GM10266 (cell line): ENCODE data around the gene ADAMTS18.

Experiments used
- DNase-seq: peaks from one replicate; pipeline ENCODE4 v3.0.0; 2012; ENCODE audit errors: extremely low spot score
- TF ChIP-seq, protein P1 (sequence below): IDR thresholded peaks from 2 replicates; pipeline ENCODE4 v1.5.1; 2012; ENCODE audit warnings: mild to moderate bottlenecking, low read depth; ENCODE audit not compliant: control insufficient read depth, insufficient read depth; ENCODE audit errors: missing control alignments

The ADAMTS18 gene

DNA sequence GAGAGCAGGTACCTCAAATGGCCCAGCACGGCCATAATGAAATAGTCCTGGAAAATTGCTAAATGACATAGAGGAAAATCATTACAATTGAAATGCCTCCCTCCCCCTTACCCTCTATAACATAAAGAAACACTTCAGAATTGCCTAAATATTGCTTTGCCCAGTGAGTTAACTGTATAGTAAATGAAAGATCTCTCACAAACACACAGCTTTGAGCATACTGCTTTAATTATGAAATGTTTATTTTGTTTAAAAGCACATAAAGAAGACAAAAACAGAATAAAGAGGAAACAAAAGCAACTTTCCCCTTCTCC lies 9.3 kb upstream of the ADAMTS18 start:
- no peak for DNase-seq
- TF ChIP-seq, protein P1, sequence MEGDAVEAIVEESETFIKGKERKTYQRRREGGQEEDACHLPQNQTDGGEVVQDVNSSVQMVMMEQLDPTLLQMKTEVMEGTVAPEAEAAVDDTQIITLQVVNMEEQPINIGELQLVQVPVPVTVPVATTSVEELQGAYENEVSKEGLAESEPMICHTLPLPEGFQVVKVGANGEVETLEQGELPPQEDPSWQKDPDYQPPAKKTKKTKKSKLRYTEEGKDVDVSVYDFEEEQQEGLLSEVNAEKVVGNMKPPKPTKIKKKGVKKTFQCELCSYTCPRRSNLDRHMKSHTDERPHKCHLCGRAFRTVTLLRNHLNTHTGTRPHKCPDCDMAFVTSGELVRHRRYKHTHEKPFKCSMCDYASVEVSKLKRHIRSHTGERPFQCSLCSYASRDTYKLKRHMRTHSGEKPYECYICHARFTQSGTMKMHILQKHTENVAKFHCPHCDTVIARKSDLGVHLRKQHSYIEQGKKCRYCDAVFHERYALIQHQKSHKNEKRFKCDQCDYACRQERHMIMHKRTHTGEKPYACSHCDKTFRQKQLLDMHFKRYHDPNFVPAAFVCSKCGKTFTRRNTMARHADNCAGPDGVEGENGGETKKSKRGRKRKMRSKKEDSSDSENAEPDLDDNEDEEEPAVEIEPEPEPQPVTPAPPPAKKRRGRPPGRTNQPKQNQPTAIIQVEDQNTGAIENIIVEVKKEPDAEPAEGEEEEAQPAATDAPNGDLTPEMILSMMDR, result no peak

DNA sequence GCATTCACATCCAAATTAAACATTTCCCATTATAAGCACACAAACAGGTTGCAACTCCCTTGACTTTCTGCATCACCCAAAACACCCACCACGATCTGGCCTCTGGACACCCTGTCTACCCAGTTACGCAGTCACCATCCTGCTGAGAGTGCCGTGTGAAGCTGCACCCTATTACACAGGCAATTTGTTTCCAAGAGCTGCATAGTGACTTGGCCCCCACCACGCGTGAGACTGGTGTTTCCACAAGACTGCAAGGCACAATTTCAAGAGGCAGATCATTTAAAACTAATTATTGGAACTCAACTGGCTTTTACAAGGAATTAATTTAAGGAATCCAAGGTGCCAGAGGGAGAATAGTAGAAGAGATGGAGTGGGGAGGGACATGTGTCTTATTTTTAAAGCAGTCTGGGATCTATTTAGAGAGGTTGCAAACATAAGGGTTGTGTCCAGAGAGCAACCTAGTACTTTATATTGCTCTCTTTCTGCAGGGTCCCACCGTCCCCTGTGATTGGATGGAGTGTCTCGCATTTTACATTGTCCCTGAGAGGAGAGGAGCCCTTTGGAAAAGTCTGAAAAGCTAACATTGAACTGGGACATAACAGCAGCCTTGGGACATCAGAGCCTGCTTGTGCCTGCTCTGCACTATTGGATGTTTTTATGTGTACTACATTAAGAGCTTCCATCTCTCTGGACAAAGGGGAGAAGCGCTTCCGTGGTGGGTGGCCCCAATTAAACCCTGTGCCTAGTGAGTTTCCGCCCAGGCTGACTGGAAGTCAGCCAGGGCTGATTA lies 8.7 kb upstream of the ADAMTS18 start:
- TF ChIP-seq, protein P1, result no peak
- no peak for DNase-seq

DNA sequence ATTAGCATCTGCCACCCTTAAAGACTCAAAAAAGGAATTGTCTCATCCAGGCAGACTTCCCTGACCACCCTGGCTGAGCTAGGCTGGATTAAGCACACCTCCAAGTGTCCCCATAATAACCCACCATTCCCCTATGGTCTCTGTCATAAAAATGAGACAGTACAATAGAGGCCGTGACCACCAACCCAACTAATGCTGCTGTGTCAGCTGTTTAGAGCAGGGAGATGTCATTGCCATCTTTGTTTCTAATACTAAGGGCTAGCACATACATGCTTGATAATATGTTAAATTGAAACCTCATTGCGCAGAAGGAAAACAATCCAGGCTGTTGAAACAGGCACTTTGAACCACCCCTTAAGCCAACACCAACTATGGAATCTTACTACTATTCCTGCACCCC lies 7.2 kb upstream of the ADAMTS18 start:
- TF ChIP-seq, protein P1, result no peak
- DNase-seq, result no peak

DNA sequence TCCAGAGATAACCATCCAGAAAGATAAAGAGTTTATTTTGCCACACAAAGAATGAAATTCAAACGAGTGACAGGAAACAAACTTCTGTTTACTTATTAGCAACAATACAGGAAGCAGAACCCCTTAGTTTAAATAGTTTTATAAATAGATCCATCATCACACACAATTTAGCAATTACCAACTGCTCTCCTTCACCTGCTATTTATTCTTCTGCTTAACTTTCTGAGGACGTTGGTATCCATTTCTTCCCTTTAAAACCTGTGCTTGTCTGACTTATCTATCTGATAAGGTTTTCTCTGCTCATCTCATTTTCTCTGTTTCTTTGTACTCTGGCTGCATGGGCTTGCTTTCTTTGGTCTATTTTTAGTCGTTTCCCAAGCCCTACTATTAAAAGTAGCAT lies 4.3 kb upstream of the ADAMTS18 start:
- TF ChIP-seq, protein P1, result no peak

DNA sequence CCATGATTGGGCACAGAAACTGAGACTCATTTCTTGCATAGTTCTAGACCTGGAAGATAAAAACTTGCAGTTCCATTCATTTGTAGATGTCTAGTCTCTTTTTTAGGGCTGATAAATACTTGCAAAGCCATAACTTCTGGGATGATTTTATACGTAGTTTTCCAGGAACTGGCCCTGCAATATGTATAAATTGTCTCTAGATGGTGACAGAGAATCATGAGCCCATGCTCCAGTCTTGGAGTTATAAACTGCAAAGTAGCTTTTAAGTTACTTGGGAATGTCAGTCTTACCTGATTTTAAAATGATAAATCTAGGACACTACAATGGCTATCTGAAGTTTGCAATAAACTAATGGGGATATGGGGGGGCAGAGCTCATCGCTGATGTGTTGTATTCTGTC lies 3.0 kb upstream of the ADAMTS18 start:
- TF ChIP-seq, protein P1, result no peak
- DNase-seq, result no peak

More for the DNA sequence above, 4.3 kb upstream of the ADAMTS18 start:
- DNase-seq, result no peak

DNA sequence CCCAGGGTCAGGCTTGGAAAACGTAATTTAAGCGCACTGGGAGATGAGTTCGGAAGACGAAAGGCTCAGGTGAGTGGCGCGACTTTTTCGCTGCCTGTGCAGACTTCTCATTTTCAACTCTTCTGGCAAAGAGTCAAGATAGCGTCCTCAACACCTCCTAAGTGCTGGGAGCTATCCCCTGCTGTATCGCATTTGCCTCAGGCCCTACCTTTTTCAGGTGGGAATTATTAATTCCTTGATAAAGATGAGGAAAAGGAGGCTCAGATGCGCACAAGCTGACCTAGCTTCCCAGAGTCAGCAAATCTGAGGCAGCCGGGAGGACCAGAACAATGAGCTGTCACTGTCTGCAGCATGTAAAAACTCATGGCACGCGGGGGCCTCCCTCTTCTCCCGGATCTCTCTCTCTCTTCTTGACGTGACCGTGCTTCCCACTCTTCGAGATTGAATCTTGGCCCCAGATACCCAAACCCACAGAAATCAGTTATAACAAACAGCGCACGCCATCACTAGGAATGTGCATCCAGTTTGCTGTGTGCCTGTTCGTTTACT lies 512 bp upstream of the ADAMTS18 start:
- TF ChIP-seq, protein P1, result no peak
- DNase-seq, result no peak

DNA sequence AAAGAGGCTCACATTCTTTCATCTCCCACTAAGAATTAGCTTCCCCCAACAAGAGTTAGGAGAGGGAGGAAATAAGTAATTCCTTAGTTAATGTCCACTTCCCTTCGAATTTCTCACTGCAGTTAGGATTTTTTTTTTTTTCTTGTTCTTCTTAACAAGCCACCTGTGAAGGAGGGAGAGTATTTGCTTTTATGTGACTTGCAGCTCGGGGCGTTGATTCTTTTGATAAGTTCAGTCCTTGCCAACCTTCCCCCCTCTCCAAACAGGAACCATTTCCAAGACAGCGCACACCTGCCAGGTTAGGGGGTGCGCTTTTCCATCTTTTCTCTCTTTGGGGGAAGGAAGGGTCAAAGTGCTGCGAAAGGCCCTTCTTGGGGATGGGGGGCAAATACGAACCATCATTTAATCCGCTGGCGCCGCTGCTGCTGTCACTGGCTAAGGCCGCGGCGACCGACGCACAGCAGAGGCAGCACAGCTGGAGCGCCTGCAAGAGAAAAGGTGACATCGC lies 758 bp downstream of the ADAMTS18 start:
- no peak for DNase-seq
- TF ChIP-seq, protein P1, result no peak
